Measurements from ENCODE around the gene EFHC1. TPM values are rescaled to one million over a fixed set of nuclear protein-coding genes. Genes with fewer than 3 reads are reported as not detected.
A peak's percentile ranks its signal among the peaks of the same experiment; 100 is the strongest.

The EFHC1 gene
- total and polyA plus RNA-seq, 2 donors, result 27.8 to 75.6 TPM

GRCh38 chr6:52515219-52515960 is 95.2 kb downstream of the EFHC1 start:
- Histone ChIP-seq H3K9me3 (ENCODE audit: control insufficient read depth in 2 of 2, insufficient read depth in 1 of 2, low read length in 1 of 2) (no peaks in the 10 kb centered on the region), H3K27me3 (ENCODE audit: control insufficient read depth in 2 of 2, insufficient read depth in 1 of 2, low read length in 1 of 2) (no peaks in the 10 kb centered on the region), H3K36me3 (ENCODE audit: control insufficient read depth in 2 of 2, insufficient read depth in 2 of 2, low read length in 1 of 2) (peaks cover 0 to 7% of the 10 kb centered on the region in 2 donors), H3K4me1 (ENCODE audit: control insufficient read depth in 2 of 2, insufficient read depth in 2 of 2, low read length in 2 of 2) (peaks cover 0 to 5% of the 10 kb centered on the region in 2 donors), H3K4me3 (ENCODE audit: low read length in 2 of 2) (no peak overlapping the region), H3K27ac (ENCODE audit: low read depth in 1 of 2, low read length in 1 of 2) (peak overlapping the region in 1 of 2 donors; percentile 55)
- DNase-seq (ENCODE audit: low read depth in 6 of 9, low spot score in 9 of 9), result no peak
- WGBS, result 93% methylated on average over 2 of the region's 2 CpGs

GRCh38 chr6:52516269-52516668 is 96.1 kb downstream of the EFHC1 start:
- H3K9me3 ChIP-seq (ENCODE audit: control insufficient read depth in 2 of 2, insufficient read depth in 1 of 2, low read length in 1 of 2), result no peaks in the 10 kb centered on the region
- 98% methylated on average over 1 of the region's 1 CpG for WGBS
- H3K27me3 ChIP-seq (ENCODE audit: control insufficient read depth in 2 of 2, insufficient read depth in 1 of 2, low read length in 1 of 2), result no peaks in the 10 kb centered on the region
- no peak overlapping the region for H3K4me3 ChIP-seq (ENCODE audit: low read length in 2 of 2)
- DNase-seq (ENCODE audit: low read depth in 6 of 9, low spot score in 9 of 9), result no peak
- peaks cover 0 to 5% of the 10 kb centered on the region in 2 donors for H3K4me1 ChIP-seq (ENCODE audit: control insufficient read depth in 2 of 2, insufficient read depth in 2 of 2, low read length in 2 of 2)
- H3K27ac ChIP-seq (ENCODE audit: low read depth in 1 of 2, low read length in 1 of 2), result peak overlapping the region in 1 of 2 donors; percentile 31
- peaks cover 0 to 7% of the 10 kb centered on the region in 2 donors for H3K36me3 ChIP-seq (ENCODE audit: control insufficient read depth in 2 of 2, insufficient read depth in 2 of 2, low read length in 1 of 2)

GRCh38 chr6:52516943-52517342 is 96.8 kb downstream of the EFHC1 start:
- DNase-seq (ENCODE audit: low read depth in 6 of 9, low spot score in 9 of 9), result no peak
- Histone ChIP-seq H3K9me3 (ENCODE audit: control insufficient read depth in 2 of 2, insufficient read depth in 1 of 2, low read length in 1 of 2) (no peaks in the 10 kb centered on the region), H3K27ac (ENCODE audit: low read depth in 1 of 2, low read length in 1 of 2) (peak overlapping the region in 1 of 2 donors; percentile 49), H3K4me3 (ENCODE audit: low read length in 2 of 2) (no peak overlapping the region), H3K27me3 (ENCODE audit: control insufficient read depth in 2 of 2, insufficient read depth in 1 of 2, low read length in 1 of 2) (no peaks in the 10 kb centered on the region), H3K4me1 (ENCODE audit: control insufficient read depth in 2 of 2, insufficient read depth in 2 of 2, low read length in 2 of 2) (peaks cover 0 to 5% of the 10 kb centered on the region in 2 donors), H3K36me3 (ENCODE audit: control insufficient read depth in 2 of 2, insufficient read depth in 2 of 2, low read length in 1 of 2) (peaks cover 0 to 7% of the 10 kb centered on the region in 2 donors)
- 99% methylated on average over 3 of the region's 3 CpGs for WGBS

DNA sequence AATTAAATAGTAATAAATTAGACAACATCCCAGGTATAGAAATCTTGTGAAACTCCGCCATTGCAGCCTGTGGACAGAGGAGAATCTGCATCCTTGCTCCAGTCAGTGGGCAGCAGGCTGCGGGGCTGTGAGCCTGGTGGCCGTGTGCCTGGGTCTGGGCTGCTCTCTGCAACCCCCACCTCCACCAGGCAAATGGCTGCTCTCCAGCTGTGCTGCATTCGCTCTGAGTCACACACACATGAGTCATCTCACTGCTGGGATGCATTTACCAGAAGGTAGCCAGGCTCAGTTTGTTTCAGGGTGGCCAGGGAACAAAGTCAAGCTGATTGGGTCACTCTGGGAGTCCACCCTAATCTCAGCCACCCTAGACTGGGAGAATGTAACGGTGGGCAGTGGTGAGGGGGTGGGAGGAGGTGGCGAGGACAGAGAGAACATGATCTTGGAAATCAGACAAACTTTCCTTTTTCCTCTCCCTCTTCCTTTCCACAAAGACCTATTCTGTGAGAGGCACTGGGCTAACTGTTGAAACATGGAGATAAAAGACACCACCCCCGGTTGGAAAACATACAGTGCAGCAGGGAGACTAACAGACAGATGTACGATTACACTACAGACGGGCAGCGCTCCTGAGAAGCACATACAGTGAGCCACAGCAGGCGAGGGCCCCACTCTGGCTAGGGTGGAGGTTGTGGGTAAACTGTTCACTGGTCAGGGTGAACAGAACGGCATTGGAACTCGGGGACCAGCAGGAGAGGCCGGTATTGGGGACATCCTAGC is 97.5 kb downstream of the EFHC1 start:
- no peak for DNase-seq (ENCODE audit: low read depth in 6 of 9, low spot score in 9 of 9)
- Histone ChIP-seq H3K4me1 (ENCODE audit: control insufficient read depth in 2 of 2, insufficient read depth in 2 of 2, low read length in 2 of 2) (peaks cover 0 to 5% of the 10 kb centered on the region in 2 donors), H3K27me3 (ENCODE audit: control insufficient read depth in 2 of 2, insufficient read depth in 1 of 2, low read length in 1 of 2) (no peaks in the 10 kb centered on the region)

GRCh38 chr6:52518279-52518945 is 98.3 kb downstream of the EFHC1 start:
- Histone ChIP-seq H3K4me1 (ENCODE audit: control insufficient read depth in 2 of 2, insufficient read depth in 2 of 2, low read length in 2 of 2) (peaks cover 0 to 5% of the 10 kb centered on the region in 2 donors), H3K9me3 (ENCODE audit: control insufficient read depth in 2 of 2, insufficient read depth in 1 of 2, low read length in 1 of 2) (no peaks in the 10 kb centered on the region), H3K4me3 (ENCODE audit: low read length in 2 of 2) (no peak overlapping the region), H3K36me3 (ENCODE audit: control insufficient read depth in 2 of 2, insufficient read depth in 2 of 2, low read length in 1 of 2) (peaks cover 0 to 7% of the 10 kb centered on the region in 2 donors), H3K27me3 (ENCODE audit: control insufficient read depth in 2 of 2, insufficient read depth in 1 of 2, low read length in 1 of 2) (no peaks in the 10 kb centered on the region), H3K27ac (ENCODE audit: low read depth in 1 of 2, low read length in 1 of 2) (peak overlapping the region; percentile 10 to 61)
- WGBS, result 97% methylated on average over 13 of the region's 13 CpGs
- no peak for DNase-seq (ENCODE audit: low read depth in 6 of 9, low spot score in 9 of 9)

More for the DNA sequence above, 97.5 kb downstream of the EFHC1 start:
- H3K4me3 ChIP-seq (ENCODE audit: low read length in 2 of 2), result no peak overlapping the region
- 94% methylated on average over 14 of the region's 14 CpGs for WGBS
- no peaks in the 10 kb centered on the region for H3K9me3 ChIP-seq (ENCODE audit: control insufficient read depth in 2 of 2, insufficient read depth in 1 of 2, low read length in 1 of 2)
- H3K27ac ChIP-seq (ENCODE audit: low read depth in 1 of 2, low read length in 1 of 2), result peak overlapping the region; percentile 10 to 61
- peaks cover 0 to 7% of the 10 kb centered on the region in 2 donors for H3K36me3 ChIP-seq (ENCODE audit: control insufficient read depth in 2 of 2, insufficient read depth in 2 of 2, low read length in 1 of 2)

DNA sequence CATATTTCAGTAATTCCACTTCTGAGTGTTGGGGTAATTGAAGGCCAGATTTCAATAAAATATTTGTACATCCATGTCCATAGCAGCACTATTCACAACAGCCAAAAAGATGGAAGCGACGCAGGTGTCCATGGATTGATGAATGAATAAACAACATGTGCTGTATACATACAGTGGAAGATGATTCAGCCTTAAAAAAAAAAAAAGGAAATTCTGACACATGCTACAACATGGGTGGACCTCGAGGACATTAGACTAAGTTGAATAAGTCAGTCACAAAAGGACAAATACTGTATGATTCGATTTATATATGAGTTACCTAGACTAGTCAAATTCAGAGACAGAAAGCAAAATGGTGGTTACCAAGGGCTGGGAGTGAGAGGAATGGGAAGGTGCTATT is 99.5 kb downstream of the EFHC1 start:
- H3K4me3 ChIP-seq (ENCODE audit: low read length in 2 of 2), result no peak overlapping the region
- WGBS, result 97% methylated on average over 4 of the region's 4 CpGs
- H3K27me3 ChIP-seq (ENCODE audit: control insufficient read depth in 2 of 2, insufficient read depth in 1 of 2, low read length in 1 of 2), result no peaks in the 10 kb centered on the region
- no peaks in the 10 kb centered on the region for H3K9me3 ChIP-seq (ENCODE audit: control insufficient read depth in 2 of 2, insufficient read depth in 1 of 2, low read length in 1 of 2)
- no peak for DNase-seq (ENCODE audit: low read depth in 6 of 9, low spot score in 9 of 9)
- H3K4me1 ChIP-seq (ENCODE audit: control insufficient read depth in 2 of 2, insufficient read depth in 2 of 2, low read length in 2 of 2), result peaks cover 0 to 5% of the 10 kb centered on the region in 2 donors
- peaks cover 0 to 3% of the 10 kb centered on the region in 2 donors for H3K36me3 ChIP-seq (ENCODE audit: control insufficient read depth in 2 of 2, insufficient read depth in 2 of 2, low read length in 1 of 2)
- H3K27ac ChIP-seq (ENCODE audit: low read depth in 1 of 2, low read length in 1 of 2), result no peak overlapping the region

DNA sequence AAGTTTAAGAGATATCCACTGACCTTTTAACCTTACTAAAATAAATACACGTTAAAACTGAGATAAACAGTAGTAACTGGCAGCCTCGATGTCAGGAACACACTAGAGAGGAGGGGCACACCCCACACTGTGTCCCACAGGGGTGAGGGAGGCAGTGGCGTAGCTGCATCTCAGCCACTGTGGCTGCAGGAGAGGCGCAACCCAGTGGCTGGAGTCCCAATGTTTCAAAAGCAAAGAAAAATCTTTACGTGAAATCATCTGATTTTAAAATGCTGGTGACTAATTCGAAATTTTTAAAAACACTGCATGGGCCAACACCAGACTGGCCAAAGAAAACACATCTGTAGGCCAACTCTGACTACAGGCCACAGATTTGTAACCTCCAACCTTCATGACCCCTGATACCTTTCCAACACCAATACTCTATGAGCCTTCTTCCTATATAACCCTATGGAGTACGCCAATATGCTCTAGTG is 102.0 kb downstream of the EFHC1 start:
- no peak overlapping the region for H3K27ac ChIP-seq (ENCODE audit: low read depth in 1 of 2, low read length in 1 of 2)
- H3K4me3 ChIP-seq (ENCODE audit: low read length in 2 of 2), result no peak overlapping the region
- peaks cover 0 to 3% of the 10 kb centered on the region in 2 donors for H3K36me3 ChIP-seq (ENCODE audit: control insufficient read depth in 2 of 2, insufficient read depth in 2 of 2, low read length in 1 of 2)
- H3K27me3 ChIP-seq (ENCODE audit: control insufficient read depth in 2 of 2, insufficient read depth in 1 of 2, low read length in 1 of 2), result no peaks in the 10 kb centered on the region
- DNase-seq (ENCODE audit: low read depth in 6 of 9, low spot score in 9 of 9), result no peak
- no peaks in the 10 kb centered on the region for H3K9me3 ChIP-seq (ENCODE audit: control insufficient read depth in 2 of 2, insufficient read depth in 1 of 2, low read length in 1 of 2)
- peaks cover 0 to 5% of the 10 kb centered on the region in 2 donors for H3K4me1 ChIP-seq (ENCODE audit: control insufficient read depth in 2 of 2, insufficient read depth in 2 of 2, low read length in 2 of 2)
- 89% methylated on average over 7 of the region's 7 CpGs for WGBS

DNA sequence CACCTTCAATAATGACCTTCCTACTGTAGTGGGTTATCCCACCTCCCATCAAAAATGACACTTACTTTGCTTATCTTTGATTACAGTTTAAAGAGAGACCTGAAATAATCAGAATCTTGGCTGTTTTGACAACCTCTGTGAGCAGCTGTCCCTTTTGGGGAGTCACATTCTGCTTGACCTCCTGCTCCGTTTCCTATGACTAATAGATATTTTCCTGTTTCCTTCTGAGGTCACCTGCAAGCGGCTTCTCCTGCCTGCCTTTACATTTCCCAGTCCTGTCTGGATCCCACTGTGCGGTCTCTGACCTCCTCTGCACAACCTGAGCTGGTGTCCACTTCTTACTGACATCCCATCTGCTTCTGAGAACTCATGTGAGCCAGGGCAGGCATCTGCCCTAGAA is 102.5 kb downstream of the EFHC1 start:
- WGBS, result 94% methylated on average over 3 of the region's 3 CpGs

More for the DNA sequence above, 102.5 kb downstream of the EFHC1 start:
- no peaks in the 10 kb centered on the region for H3K9me3 ChIP-seq (ENCODE audit: control insufficient read depth in 2 of 2, insufficient read depth in 1 of 2, low read length in 1 of 2)
- peaks cover 0 to 4% of the 10 kb centered on the region in 2 donors for H3K4me1 ChIP-seq (ENCODE audit: control insufficient read depth in 2 of 2, insufficient read depth in 2 of 2, low read length in 2 of 2)
- no peak for DNase-seq (ENCODE audit: low read depth in 6 of 9, low spot score in 9 of 9)
- H3K4me3 ChIP-seq (ENCODE audit: low read length in 2 of 2), result no peak overlapping the region
- H3K36me3 ChIP-seq (ENCODE audit: control insufficient read depth in 2 of 2, insufficient read depth in 2 of 2, low read length in 1 of 2), result peaks cover 0 to 3% of the 10 kb centered on the region in 2 donors
- no peak overlapping the region for H3K27ac ChIP-seq (ENCODE audit: low read depth in 1 of 2, low read length in 1 of 2)
- H3K27me3 ChIP-seq (ENCODE audit: control insufficient read depth in 2 of 2, insufficient read depth in 1 of 2, low read length in 1 of 2), result no peaks in the 10 kb centered on the region

Measured in thymus (tissue), 11 donors.